HL-60 (cell line): ENCODE results near the gene PEAK3.

Experiments
- DNase-seq, 2 experiments: peaks; one replicate each; pipeline ENCODE4 v3.0.0-alpha.2; 2010 to 2020; ENCODE audit warnings: low read depth in 1 of 2, low spot score in 1 of 2
- H3K27ac ChIP-seq: fragments of 250-450 bp; sonication (Bioruptor Pico); replicated peaks from 2 replicates; pipeline ENCODE4 v1.5.1; 2020; ENCODE audit warnings: mild to moderate bottlenecking, moderate library complexity
- H3K27me3 ChIP-seq: fragments of 250-450 bp; sonication (Bioruptor Pico); 2 replicates; pipeline ENCODE4 v1.5.1; 2021; ENCODE audit warnings: mild to moderate bottlenecking, moderate library complexity; ENCODE audit not compliant: insufficient read depth, poor library complexity, severe bottlenecking
- H3K4me3 ChIP-seq: replicated peaks from 2 replicates; pipeline ENCODE4 v1.5.1; 2011; ENCODE audit warnings: mild to moderate bottlenecking, control low read depth, low read length; ENCODE audit not compliant: insufficient read depth
- GABPA ChIP-seq: IDR thresholded peaks from 2 replicates; pipeline ENCODE4 v1.6.1; 2012; ENCODE audit warnings: low read depth
- POLR2AphosphoS5 ChIP-seq: IDR thresholded peaks from 2 replicates; pipeline ENCODE4 v1.6.1; 2012; ENCODE audit warnings: low read depth
- REST ChIP-seq: IDR thresholded peaks from 2 replicates; pipeline ENCODE4 v1.6.1; 2012; ENCODE audit warnings: low read depth; ENCODE audit not compliant: insufficient replicate concordance
- SPI1 ChIP-seq: IDR thresholded peaks from 2 replicates; pipeline ENCODE4 v1.6.1; 2012; ENCODE audit warnings: low read depth, mild to moderate bottlenecking, borderline replicate concordance
- TF ChIP-seq, protein P1 (sequence below): IDR thresholded peaks from one replicate; pipeline ENCODE4 v1.5.1; 2011; ENCODE audit warnings: low read length, control low read depth, inconsistent platforms; ENCODE audit not compliant: insufficient read depth

Gene PEAK3

GRCh38 chr19:2239173-2239572 lies 42.8 kb downstream of the PEAK3 start:
- Histone ChIP-seq H3K27ac (peak overlapping the region; percentile 98), H3K27me3 (no peaks in the 10 kb centered on the region), H3K4me3 (peak overlapping the region; percentile 78)
- peak; percentile 41; the same call in 1 of the 2 replicates for TF ChIP-seq SPI1
- no peak for TF ChIP-seq POLR2AphosphoS5
- DNase-seq, result no peak

DNA sequence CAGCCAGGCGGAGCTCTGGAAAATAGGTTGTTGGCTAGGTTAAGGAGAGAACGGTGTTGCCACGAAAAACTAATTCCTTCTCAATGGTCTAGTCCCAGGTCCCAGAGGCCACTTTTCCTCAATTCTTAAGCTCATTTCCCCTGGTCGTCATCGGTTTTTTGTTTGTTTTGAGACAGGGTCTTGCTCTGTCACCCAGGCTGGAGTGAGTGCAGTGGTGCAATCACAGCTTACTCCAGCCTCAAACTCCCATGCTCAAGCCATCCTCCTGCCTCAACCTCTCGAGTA lies 44.2 kb downstream of the PEAK3 start:
- H3K27me3 ChIP-seq, result no peaks in the 10 kb centered on the region
- H3K27ac ChIP-seq, result peak overlapping the region; percentile 98
- H3K4me3 ChIP-seq, result peak overlapping the region; percentile 78
- DNase-seq, result no peak
- TF ChIP-seq REST (no peak), GABPA (no peak), POLR2AphosphoS5 (no peak; the same call in 1 of the 2 replicates), SPI1 (no peak)
- TF ChIP-seq, protein P1, sequence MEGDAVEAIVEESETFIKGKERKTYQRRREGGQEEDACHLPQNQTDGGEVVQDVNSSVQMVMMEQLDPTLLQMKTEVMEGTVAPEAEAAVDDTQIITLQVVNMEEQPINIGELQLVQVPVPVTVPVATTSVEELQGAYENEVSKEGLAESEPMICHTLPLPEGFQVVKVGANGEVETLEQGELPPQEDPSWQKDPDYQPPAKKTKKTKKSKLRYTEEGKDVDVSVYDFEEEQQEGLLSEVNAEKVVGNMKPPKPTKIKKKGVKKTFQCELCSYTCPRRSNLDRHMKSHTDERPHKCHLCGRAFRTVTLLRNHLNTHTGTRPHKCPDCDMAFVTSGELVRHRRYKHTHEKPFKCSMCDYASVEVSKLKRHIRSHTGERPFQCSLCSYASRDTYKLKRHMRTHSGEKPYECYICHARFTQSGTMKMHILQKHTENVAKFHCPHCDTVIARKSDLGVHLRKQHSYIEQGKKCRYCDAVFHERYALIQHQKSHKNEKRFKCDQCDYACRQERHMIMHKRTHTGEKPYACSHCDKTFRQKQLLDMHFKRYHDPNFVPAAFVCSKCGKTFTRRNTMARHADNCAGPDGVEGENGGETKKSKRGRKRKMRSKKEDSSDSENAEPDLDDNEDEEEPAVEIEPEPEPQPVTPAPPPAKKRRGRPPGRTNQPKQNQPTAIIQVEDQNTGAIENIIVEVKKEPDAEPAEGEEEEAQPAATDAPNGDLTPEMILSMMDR, result no peak

DNA sequence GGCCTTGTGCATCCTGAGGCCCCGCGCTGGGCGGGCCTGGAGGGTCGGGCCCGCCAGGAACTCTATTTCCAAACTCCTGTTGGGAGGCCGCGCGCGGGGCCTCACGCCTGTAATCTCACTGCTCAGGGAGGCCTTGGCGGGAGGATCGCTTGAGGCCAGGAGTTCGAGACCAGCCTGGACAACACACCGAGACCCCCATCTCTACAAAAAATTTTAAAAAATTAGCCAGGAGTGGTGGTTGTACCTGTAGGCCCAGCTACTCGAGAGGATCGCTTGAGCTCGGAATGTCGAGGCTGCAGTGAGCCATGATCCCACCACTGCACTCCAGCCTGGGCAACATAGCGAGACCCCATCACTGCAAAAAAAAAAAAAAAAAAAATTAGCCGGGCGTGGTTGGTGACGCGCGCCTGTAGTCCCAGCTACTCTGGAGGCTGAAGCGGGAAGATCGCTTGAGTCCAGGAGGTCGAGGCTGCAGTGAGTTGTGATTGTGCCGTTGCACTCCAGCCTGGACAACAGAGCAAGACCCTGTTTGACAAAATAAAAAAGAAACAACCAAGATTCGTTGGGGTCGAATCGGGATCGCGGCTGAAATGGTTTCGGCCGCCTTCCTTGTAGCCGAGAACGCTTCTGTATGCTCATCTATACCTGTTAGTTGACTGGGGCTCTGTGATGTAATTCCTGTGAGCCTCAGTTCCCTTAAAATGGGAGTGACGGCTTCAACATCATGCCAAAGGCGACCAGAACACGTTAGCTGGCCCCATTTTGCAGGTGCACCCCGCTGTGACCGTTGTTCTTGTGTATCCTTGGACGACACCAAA lies 44.7 kb downstream of the PEAK3 start:
- TF ChIP-seq REST (no peak), SPI1 (no peak), GABPA (no peak), POLR2AphosphoS5 (0 out of 2 replicates have a peak, but pooled peaks have one; percentile 21)
- TF ChIP-seq, protein P1, result no peak
- Histone ChIP-seq H3K27ac (peak overlapping the region; percentile 98), H3K4me3 (peak overlapping the region; percentile 78), H3K27me3 (no peaks in the 10 kb centered on the region)
- DNase-seq, result no peak

DNA sequence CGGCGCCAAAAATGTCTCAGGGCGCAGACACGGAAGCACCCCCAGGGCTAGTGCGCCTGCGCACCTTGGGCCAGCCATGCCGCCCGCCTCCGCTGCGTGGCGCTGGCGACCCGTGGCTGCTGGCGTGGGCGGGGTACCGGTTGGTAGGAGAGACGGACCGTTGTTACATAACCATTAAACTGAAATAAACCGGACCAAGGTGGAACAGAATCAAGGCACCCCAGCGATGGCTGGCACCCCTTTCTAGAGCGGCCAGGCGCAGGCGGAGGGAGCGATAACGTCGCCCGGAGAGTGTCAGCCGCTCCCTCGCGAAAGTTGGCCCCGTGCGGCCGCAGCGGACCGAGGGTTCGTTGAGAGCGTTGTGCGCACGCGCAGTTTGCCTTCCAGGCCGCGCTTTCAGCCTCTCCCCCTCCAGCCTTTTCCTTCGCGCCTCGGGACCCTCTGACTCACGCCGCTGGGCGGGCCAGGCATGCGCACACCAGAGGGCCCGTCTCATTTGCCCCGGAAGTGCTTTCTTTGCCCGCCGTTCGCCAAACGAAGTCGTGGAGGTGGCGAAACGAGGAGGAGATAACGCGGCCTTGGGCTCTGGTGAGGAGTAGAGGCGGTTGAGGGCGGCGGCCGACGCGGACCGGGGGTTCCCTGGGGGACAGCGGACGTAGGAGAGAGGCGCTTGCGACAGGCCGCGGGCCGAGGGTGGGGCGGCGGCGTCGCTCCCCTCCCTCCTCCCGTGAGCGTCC lies 45.5 kb downstream of the PEAK3 start, which contains the start of the genes PLEKHJ1 and SF3A2:
Gene PLEKHJ1 (minus strand): TSS at position 16 of the 737 bp plus-strand sequence. CDS start 81 bp downstream, outside the sequence.
Gene SF3A2 (plus strand): TSS at position 511 of the 737 bp plus-strand sequence. CDS start 6,595 bp downstream, outside the sequence.
- Histone ChIP-seq H3K27me3 (no peaks in the 10 kb centered on the region), H3K27ac (peak within 1 kb of the TSS; percentile 98), H3K4me3 (peak within 1 kb of the TSS; percentile 78)
- peak; percentile 96 to 98 for DNase-seq
- TF ChIP-seq REST (no peak), GABPA (peak; percentile 87), SPI1 (no peak), POLR2AphosphoS5 (peak; percentile 91)
- TF ChIP-seq, protein P1, result peak; percentile 96
